HFFc6 (cell line): ENCODE data around the gene PLXNA3. TPM values are rescaled to one million over a fixed set of nuclear protein-coding genes. Genes with fewer than 3 reads are reported as not detected.

Experiments
- DNase-seq: peaks from one replicate; pipeline ENCODE4 v3.0.0-alpha.2; 2018
- H3K27ac Mint-ChIP-seq: 2 replicates; pipeline ENCODE4 v1.8.0; 2020; ENCODE audit warnings: mild to moderate bottlenecking, mixed read lengths
- H3K27me3 Mint-ChIP-seq: 2 replicates; pipeline ENCODE4 v1.8.0; 2021; ENCODE audit warnings: mild to moderate bottlenecking, moderate library complexity, mixed read lengths; ENCODE audit not compliant: insufficient read depth
- H3K36me3 Mint-ChIP-seq: 2 replicates; pipeline ENCODE4 v1.8.0; 2021; ENCODE audit warnings: low read depth, mixed read lengths
- H3K4me1 Mint-ChIP-seq: 2 replicates; pipeline ENCODE4 v1.8.0; 2020; ENCODE audit warnings: low read depth, mixed read lengths
- H3K4me3 Mint-ChIP-seq: 2 replicates; pipeline ENCODE4 v1.8.0; 2020; ENCODE audit warnings: mild to moderate bottlenecking, moderate library complexity, mixed read lengths
- H3K9me3 Mint-ChIP-seq: 2 replicates; pipeline ENCODE4 v1.8.0; 2020; ENCODE audit warnings: mild to moderate bottlenecking, mixed read lengths
- CTCF ChIP-seq: fragments of 200-600 bp; sonication (generic); IDR thresholded peaks from 2 replicates; pipeline ENCODE4 v1.5.0; 2021; ENCODE audit warnings: antibody characterized with exemption, mild to moderate bottlenecking
- total RNA-seq, 6 experiments: library from RNA; stranded (reverse); fragmentation: NEBNext Ultra II Directional; extraction: Animal tissue kit (Norgen Biotek cat#: 25700); gene quantifications; 2 replicates in 1 of 6; 3 replicates in 5 of 6; pipeline ENCODE4 v1.2.3, GENCODE V29; 2021

The PLXNA3 gene
- total RNA-seq, 6 experiments from 2014 or later, result 66.2 to 98.7 (median 79.8) TPM

- Mint-ChIP-seq H3K4me3 (no peak overlapping the region), H3K4me1 (0 out of 2 replicates have a peak, but pooled peaks cover 6% of the 10 kb centered on the region), H3K9me3 (no peaks in the 10 kb centered on the region), H3K27ac (no peak overlapping the region), H3K27me3 (no peaks in the 10 kb centered on the region), H3K36me3 (no peaks in the 10 kb centered on the region; the same call in 1 of the 2 replicates)
- no peak for DNase-seq
- no peak for TF ChIP-seq CTCF
Observed at GRCh38 chrX:154482786-154483185, 24.7 kb downstream of the PLXNA3 start.

- Mint-ChIP-seq H3K4me3 (no peak overlapping the region), H3K36me3 (no peaks in the 10 kb centered on the region; the same call in 1 of the 2 replicates), H3K27me3 (no peaks in the 10 kb centered on the region), H3K9me3 (no peaks in the 10 kb centered on the region), H3K4me1 (0 out of 2 replicates have a peak, but pooled peaks cover 6% of the 10 kb centered on the region), H3K27ac (no peak overlapping the region)
- DNase-seq, result no peak
- TF ChIP-seq CTCF, result no peak
Observed at GRCh38 chrX:154483325-154483724, 25.2 kb downstream of the PLXNA3 start.

GRCh38 chrX:154484255-154485149 lies 26.4 kb downstream of the PLXNA3 start:
- Mint-ChIP-seq H3K4me1 (peaks cover 7% of the 10 kb centered on the region), H3K36me3 (no peaks in the 10 kb centered on the region; the same call in 1 of the 2 replicates), H3K27ac (peak overlapping the region; percentile 46), H3K4me3 (peak overlapping the region; percentile 72; the same call in 1 of the 2 replicates), H3K27me3 (no peaks in the 10 kb centered on the region), H3K9me3 (no peaks in the 10 kb centered on the region)
- no peak for TF ChIP-seq CTCF
- DNase-seq, result peak; percentile 24

GRCh38 chrX:154485150-154486051 lies 27.3 kb downstream of the PLXNA3 start:
- no peak for DNase-seq
- Mint-ChIP-seq H3K4me1 (peaks cover 12% of the 10 kb centered on the region), H3K36me3 (no peaks in the 10 kb centered on the region; the same call in 1 of the 2 replicates), H3K4me3 (peak overlapping the region; percentile 72), H3K27ac (peak overlapping the region; percentile 33; the same call in 1 of the 2 replicates), H3K9me3 (no peaks in the 10 kb centered on the region), H3K27me3 (no peaks in the 10 kb centered on the region)
- no peak for TF ChIP-seq CTCF

GRCh38 chrX:154486052-154486395 lies 27.9 kb downstream of the PLXNA3 start:
- no peak for DNase-seq
- no peak for TF ChIP-seq CTCF
- H3K4me3 Mint-ChIP-seq, result peak overlapping the region; percentile 26
- no peaks in the 10 kb centered on the region; the same call in 1 of the 2 replicates for H3K36me3 Mint-ChIP-seq
- no peaks in the 10 kb centered on the region for H3K9me3 Mint-ChIP-seq
- H3K27ac Mint-ChIP-seq, result no peak overlapping the region
- no peaks in the 10 kb centered on the region for H3K27me3 Mint-ChIP-seq
- H3K4me1 Mint-ChIP-seq, result peaks cover 12% of the 10 kb centered on the region
